Ishikawa (cell line): ENCODE measurements around the gene CCKAR.

Experiments
- CEBPB ChIP-seq: IDR thresholded peaks from 2 replicates; pipeline ENCODE4 v1.6.1; 2012
- EGR1 ChIP-seq: IDR thresholded peaks from 2 replicates; pipeline ENCODE4 v1.6.1; 2012
- EP300 ChIP-seq: IDR thresholded peaks from 2 replicates; pipeline ENCODE4 v1.6.1; 2012; ENCODE audit warnings: borderline replicate concordance
- FOXM1 ChIP-seq: IDR thresholded peaks from 2 replicates; pipeline ENCODE4 v1.6.1; 2012; ENCODE audit warnings: low read depth, borderline replicate concordance
- MAX ChIP-seq: IDR thresholded peaks from 2 replicates; pipeline ENCODE4 v1.6.1; 2012
- NFIC ChIP-seq: IDR thresholded peaks from 2 replicates; pipeline ENCODE4 v1.6.1; 2012
- RAD21 ChIP-seq: IDR thresholded peaks from 2 replicates; pipeline ENCODE4 v1.6.1; 2012; ENCODE audit warnings: low read depth
- REST ChIP-seq: IDR thresholded peaks from 2 replicates; pipeline ENCODE4 v1.6.1; 2012; ENCODE audit warnings: low read depth, mild to moderate bottlenecking
- TAF1 ChIP-seq: IDR thresholded peaks from 2 replicates; pipeline ENCODE4 v1.6.1; 2012; ENCODE audit warnings: low read depth, mild to moderate bottlenecking
- TEAD4 ChIP-seq: IDR thresholded peaks from 2 replicates; pipeline ENCODE4 v1.6.1; 2012
- YY1 ChIP-seq: IDR thresholded peaks from 2 replicates; pipeline ENCODE4 v1.6.1; 2012; ENCODE audit warnings: low read depth
- ZBTB7A ChIP-seq: IDR thresholded peaks from 2 replicates; pipeline ENCODE4 v1.6.1; 2012; ENCODE audit warnings: low read depth
- TF ChIP-seq, protein P1 (sequence below): IDR thresholded peaks from 2 replicates; pipeline ENCODE4 v1.6.1; 2012

DNA sequence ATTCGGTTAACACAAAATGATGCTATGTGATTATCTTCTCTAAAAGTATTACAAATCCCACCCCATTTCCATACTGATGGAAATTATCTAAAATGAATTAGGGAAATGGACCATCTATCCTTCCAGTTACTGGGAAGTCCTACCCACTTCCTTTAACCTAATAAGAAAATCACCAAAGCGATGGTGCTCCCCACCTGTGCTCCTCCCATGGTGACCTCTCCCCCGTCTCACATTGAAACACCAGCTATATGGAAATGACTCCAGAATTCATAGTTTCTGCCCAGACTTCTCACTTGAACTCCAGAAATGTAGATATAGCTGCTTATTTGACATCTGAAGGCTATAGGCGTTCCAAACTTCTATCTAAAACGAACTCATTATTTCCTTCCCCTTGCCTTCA is 48.5 kb downstream of the CCKAR start:
- TF ChIP-seq YY1 (no peak), EP300 (no peak), REST (no peak), MAX (no peak), FOXM1 (no peak), RAD21 (no peak), TEAD4 (no peak), TAF1 (no peak), ZBTB7A (no peak), CEBPB (no peak), EGR1 (no peak), NFIC (no peak)
- TF ChIP-seq, protein P1, sequence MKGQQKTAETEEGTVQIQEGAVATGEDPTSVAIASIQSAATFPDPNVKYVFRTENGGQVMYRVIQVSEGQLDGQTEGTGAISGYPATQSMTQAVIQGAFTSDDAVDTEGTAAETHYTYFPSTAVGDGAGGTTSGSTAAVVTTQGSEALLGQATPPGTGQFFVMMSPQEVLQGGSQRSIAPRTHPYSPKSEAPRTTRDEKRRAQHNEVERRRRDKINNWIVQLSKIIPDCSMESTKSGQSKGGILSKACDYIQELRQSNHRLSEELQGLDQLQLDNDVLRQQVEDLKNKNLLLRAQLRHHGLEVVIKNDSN, result no peak
